ENCODE results near the gene TBX10.
"Not testable (repeated sequence)": the region's sequence is repeated elsewhere in the genome, so short reads cannot be mapped to it uniquely, and the experiment has no call there.

TBX10 gene

DNA sequence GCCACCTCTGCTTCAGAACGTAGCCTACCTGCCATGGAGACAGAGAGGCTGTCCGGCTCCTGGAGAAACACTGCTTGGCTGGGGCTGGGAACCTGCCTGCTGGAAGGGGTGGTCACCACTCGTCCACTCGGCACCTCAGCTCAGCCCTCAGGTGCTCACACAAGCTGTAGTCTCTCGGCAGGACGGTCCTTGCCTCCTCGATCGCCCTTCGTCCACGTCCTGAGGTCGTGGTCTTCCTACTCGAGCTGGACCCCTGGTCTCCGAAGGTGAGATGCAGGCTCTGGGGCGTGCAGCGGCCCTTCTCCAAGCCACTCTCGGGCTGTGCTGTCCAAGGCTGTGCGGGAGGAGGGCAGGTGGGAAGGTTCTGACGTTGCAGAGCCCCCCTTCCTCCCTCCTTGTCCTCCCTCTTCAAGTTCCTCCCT is at the start of gene TBX10:
Gene TBX10 (minus strand): TSS at position 326 of the 422 bp plus-strand sequence. CDS start 291 bp downstream, at position 35.
- no peak for DNase-seq

DNA sequence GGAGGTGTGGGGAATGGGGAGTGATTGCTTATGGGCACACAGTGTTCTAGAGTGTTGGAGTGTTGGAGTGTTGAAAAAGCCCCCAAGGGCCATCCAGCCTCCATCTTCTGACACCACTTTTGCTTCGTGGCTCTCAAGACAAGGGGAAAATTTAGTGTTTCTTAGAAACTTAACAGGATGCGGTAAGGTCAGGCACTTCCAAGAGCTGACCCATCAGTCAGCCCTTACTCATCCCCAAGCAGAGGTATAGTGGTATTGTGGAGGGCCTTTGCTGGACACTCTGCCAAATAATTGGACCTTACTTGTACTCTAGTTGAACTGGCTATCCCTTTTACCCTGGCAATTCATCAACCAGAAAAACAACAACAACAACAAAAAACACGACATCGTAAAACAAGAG is 49.6 kb upstream of the TBX10 start:
- DNase-seq, result no peak

DNA sequence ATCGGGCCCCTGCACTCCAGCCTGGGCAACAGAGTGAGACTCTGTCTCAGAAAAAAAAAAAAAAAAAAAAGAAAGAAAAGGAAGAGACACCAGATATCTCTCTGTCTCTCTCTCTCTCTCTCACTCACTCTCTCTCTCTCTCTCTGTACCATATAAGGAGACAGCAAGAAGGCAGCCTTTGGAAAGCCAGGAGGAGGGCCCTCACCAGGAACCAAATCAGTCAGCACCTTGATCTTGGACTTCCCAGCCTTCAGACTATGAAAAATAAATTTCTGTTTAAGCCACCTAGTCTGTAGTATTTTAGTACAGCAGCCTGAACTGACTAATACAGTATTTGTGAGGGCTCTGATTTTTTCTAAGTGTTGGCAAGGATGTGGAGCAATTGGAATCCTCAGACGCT is 48.4 kb upstream of the TBX10 start:
- DNase-seq, result no peak

DNA sequence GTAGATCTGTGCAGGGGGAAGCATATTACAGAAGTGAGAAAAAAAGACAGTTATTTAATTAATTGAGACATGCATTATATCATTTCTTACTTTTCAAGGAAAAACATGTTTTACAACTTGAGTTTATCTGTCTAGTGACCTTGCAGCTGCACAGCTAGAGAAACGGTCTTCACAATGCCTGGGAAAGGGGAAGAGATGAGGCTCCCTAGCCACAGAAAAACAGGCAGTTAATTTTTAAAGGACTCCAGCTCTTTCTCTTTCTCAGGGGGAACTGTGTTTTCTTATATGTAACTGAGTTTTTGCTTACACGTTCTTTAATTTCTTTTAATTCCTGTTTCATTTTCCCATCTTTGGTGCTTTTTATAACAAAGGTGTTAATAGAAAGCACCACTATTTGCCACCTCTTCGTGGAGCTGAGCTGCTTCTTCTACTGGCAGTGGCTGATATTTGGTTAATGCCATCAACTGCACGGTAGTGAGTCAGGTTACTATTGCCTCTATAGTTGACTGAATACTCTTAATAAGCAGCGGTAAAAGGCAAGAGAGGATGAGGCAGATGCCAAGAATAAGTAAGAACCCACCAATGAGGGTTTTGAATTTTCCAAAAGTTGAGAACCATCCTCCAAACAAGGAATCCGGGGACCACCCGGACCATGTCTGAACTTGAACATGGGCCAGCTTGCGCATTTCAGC is 46.2 kb upstream of the TBX10 start:
- not testable (repeated sequence) for DNase-seq

DNA sequence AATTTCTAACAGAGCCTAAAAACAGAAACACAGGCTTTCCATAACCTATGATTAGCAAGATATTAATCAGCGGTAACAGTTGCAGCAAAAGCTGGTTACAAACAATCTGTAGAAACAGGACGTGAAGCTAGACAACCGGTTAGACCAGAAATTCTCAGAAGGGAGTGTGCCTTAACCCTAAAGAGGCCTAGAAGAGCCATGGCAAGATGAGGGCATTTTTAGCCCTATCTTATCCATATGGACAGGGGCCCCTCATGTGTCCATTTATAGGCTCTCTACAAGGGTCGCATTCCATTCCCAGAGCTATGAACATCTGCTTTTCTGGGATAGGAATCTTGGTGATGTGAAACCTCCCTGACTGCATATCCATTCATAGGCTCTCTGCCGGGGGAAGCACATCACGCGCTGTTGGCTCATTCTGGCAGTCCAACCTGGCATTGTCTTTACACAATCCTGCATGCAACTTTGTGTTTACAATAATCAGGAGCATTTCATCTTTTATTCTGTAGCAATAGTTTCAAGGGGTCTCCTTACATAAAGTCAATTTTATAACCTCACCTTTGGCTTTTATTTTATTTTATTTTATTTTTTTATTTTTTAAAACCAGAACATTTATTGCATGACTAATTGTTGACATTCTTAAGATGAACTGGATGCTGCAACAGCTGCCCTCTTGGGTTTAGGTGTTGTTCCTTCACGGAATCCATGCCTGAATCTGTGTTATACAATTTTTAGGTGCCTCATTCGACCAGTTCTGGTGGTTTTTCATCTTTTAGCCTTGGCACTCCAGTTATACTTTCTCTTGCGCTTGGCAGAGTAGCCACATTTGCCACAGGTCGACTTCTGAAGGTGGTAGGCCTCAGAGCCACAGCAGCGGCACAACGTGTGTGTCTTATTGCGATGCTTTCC is 42.8 kb upstream of the TBX10 start:
- not testable (repeated sequence) for DNase-seq

DNA sequence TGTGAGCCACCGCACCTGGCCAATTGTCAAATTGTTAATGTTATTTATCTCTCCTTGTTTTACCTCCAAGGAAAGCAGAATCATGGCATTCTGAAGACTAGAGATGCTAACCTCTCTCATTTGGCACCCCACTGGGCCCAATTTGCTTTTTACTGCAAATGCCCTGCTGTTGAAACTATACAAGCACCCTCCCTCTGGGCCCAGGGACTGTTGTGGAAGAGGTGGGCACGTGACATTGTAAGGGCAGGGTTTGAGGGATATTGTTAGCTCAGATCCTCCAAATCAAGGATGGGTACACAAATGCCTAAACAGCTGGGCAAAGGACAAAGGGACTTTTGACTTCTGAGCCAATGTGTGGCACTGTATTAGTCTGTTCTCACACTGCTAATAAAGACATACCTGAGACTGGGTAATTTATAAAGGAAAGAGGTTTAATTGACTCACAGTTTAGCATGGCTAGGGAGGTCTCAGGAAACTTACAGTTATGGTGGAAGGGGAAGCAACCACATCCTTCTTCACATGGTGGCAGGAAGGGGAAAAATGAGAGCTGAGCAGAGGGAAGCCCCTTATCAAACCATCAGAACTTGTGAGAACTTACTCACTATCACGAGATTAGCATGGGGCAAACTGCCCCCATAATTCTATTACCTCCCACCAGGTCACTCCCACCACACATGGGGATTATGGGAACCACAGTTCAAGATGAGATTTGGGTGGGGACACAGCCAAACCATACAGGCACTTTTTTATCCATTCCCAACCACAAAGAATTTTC is 41.3 kb upstream of the TBX10 start:
- DNase-seq, result no peak

DNA sequence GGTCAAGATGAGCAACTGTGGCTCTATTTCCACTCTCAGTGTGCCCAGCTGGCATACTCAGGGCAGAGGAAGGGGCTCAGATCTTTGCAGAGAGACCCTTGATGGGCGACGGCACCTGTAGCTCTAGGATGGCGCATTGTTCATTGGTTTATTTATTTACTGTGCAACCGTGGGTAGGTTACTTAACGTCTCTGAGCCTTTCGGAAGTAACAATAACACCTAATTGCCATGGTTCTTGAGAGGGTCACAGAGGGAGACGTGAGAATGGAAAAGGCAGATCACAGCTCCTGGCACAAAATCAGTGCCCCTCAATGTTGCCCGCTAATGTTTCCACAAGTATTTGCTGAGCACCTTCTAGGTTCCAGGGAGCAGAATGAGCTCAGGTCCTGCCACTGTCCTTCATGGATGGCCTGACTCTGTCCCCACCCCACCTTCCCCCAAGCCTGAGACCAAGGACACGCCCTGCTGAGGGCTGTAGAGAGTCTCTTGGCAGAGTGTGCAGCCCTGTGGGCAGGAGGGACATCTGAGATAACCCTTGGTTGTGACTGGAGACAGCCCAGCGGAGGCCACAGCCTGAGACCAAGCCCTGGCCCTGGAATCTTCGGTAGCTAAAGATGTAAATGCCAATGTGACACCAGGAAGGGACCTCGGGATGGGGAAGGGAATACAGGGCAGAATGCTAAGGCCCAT is 35.6 kb upstream of the TBX10 start:
- DNase-seq, result no peak

DNA sequence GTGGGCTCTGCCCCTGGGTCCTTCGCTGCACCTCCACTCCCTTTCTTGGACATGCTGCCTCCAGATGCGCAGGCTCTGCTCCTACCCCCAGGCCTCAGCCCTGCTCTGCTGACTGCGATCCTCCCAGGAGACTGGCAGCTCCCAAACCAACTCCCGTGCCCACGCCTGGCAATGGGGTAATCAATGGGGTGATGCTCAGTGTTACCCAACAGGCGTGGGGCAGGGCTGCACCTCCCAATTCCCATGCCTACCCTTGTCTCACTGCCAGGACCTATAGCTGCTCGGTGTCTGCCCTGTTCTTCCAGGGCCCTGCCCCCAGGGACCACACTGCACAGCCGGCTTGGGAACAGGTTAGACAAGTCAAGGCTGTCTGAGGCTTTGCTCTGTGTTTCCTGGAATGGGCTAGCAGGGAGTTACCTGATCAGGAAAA is 34.9 kb upstream of the TBX10 start, which contains the start of gene ALDH3B2:
Gene ALDH3B2 (minus strand): TSS at position 182 of the 430 bp plus-strand sequence. CDS start 7,688 bp downstream, outside the sequence.
- DNase-seq, result no peak

DNA sequence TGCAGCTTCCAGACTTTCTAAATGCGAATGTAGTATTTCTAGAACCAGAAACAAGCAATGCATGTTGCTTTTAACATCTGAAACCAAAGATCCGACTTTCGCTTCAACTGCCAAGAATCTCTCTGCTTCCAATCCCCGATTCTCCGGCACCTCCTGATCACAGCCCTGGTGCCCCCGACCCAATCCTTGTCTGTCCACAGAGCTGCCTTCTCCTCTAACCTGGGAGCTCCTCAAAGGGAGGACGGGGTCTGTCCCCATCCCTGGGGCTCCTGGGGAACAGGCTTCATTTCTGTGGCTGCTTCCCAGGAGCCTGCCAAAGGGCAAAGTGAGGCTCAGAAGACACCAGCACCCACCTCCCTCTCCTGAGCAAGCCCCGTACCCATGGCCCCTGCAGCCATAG is 34.3 kb upstream of the TBX10 start:
- DNase-seq, result no peak

DNA sequence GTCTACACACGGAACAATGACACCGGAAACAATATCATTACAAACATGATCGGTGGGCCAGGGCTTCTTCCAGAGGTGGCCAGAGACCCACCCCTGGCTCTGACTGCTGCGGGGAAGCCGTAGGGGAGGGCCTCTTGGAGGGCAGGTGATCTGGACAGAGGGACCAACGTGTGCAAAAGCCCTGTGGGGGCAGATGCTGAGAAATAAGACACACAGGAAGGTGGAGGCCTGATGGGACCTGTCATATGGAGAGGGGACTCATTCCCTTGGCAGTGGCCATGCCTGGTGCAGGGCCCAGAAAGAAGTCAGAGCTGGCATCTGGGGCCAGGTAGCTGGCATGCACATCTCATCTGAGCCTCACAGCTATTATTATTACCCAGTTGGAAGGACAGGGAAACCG is 33.8 kb upstream of the TBX10 start:
- no peak for DNase-seq

DNA sequence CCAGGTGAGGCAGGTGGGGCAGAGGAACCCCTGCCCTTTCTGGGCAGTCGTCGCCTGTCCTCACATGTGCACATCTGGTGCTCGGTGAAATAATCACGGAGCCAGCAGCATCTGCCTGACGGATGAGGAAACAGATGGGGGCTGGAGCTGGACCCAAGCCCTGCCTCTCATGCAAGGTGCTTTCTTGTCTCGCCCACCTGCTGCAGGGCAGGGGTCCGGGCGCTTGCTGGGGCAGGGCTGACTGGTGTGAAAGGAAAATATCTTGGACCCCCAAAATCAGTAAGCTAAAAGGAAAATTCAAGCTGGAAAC is 31.6 kb upstream of the TBX10 start:
- no peak for DNase-seq

DNA sequence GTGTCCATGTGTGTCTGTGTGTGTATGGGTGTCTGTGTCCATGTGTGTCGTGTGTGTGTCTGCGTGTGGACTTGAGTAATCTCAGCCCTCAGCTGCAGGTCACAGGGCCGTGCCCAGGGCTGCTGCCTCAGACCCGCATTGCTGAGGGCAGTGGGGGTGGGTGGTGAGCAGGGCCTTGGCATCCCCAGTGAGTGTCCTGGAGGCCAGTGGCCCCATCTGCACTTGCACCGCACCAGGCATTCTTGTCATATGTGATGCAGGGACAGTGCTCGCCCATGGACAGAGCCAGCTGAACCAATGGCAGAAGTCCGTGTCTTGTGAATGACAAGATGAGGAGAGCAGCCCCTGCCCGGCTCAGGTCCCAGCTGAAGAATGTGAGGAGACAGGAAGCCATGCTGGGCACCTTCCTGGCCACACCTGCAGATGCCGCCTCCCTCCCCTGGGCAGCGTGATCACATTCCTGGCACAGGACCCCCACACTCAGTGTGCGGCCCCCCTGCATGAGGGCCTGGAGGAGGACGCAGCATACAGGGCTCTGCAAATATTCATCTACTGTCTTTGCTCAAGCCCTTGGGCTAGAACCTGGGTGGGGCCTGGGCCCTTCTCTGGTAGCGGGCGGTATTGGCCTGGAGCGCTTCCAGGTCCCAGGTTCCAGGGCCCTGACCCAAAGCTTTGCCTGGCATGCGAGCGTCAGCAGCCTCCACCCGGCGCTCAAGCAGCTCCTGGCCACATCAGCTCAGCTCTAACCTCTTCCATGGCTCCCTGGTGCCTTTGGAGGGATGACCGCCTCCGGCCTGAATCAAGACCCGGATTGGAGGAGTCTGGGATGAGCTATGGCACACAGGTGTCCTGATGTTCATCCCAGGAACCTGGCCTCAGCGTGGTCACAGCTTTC is 31.0 kb upstream of the TBX10 start:
- DNase-seq, result no peak

DNA sequence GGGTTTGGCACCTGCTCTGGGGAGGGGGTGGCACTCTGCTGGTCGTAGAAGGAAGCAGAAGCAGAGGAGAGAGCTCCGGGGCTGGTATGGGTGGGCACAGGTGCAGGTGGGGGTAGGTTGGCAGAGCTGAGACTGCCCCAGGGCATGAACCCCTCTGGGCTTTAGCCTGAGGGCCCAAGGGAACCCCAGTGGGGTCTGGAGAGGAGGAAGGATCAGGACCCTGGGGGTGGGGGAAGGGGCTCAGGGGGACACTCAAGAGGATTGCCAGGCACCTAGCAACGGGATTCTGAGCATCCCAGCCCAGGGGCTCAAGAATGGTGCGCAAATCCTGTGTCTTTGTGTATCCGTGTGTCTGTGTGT is 28.6 kb upstream of the TBX10 start:
- no peak for DNase-seq

DNA sequence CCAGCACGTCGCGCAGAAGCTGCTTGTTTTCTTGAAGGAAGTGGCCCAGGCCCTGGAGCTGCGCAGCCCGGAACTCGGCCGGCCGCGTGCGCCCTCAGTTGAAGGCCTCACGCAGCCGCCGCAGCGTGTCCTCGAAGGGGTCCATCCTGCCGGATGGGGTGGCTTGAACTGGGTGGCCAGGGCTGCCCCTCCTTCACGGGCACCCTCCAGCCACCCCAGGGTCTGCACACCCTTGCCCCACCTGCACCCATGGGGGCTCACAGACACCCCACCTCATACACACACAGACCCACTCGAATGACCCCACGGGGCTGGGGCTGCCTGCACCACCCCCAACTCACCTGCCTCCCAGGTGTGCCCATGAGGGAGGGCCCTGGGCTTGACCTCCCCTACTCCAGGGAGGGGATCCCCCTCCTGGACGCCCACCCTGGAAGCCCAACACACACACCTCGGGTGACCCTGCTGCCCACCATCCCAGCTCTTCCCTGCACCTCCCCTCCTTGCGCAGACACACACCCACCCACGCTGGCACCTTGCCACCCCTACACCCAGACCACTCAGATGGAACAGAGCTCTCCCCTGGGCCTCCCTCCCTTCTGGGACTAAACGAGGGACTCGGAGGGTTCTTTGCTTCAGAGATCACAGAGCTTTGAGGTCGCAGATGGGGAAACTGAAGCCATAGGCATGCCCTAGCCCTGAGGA is 28.1 kb upstream of the TBX10 start:
- no peak for DNase-seq

DNA sequence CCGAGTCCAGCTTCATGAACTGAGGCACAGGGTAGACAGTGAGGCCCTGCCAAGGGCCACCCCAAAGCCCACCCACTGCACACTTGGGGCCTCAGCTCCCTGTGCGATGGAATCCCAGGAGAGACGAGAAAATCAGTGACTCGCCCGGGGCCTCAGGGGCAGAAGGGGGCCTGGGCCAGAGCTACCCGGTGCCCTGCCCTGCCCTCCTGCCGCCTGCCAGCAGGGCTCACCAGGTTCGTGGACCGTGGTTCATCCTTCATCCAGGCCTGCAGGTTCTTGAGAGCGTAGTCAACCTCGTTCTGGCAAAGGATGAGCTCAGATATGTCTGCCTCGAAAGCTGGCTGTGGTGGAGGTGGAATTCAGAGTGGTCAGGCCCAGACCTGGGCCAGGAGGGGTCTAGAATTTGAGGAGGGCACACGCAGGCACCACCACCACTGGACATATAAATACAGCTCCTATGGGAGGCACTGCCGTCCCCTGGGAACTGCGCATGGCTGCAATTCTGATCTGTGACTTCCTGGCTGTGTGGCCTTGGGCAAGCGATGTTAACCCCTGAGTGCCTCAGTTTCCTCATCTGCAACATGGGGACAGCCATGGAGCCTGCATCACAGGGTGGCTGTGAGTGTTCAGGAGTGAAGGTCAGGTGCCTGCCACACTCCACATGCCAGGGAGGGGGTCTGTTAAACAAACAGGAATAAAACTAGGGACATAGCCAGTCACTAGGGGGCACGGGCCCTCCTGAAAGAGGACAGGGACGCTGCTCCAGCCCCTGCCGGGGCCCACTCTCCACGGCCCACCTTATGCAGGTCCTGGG is 27.3 kb upstream of the TBX10 start:
- DNase-seq, result no peak

DNA sequence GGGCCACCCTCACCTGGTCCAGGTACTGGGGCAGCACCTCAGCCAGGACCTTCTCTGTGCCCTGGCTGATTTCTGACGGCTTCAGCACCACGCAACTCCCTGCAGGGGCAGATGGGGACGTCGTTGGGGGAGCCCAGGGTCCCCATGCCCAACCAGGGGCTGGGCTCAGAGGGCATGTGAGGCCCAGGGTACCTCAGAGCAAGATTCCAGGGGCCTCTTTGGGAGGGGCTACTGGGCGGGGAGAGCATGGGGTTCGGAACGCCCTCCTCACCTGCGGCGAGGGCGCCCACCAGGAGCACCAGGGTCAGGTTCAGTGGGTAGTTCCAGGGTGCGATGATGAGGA is 26.7 kb upstream of the TBX10 start:
- DNase-seq, result no peak

DNA sequence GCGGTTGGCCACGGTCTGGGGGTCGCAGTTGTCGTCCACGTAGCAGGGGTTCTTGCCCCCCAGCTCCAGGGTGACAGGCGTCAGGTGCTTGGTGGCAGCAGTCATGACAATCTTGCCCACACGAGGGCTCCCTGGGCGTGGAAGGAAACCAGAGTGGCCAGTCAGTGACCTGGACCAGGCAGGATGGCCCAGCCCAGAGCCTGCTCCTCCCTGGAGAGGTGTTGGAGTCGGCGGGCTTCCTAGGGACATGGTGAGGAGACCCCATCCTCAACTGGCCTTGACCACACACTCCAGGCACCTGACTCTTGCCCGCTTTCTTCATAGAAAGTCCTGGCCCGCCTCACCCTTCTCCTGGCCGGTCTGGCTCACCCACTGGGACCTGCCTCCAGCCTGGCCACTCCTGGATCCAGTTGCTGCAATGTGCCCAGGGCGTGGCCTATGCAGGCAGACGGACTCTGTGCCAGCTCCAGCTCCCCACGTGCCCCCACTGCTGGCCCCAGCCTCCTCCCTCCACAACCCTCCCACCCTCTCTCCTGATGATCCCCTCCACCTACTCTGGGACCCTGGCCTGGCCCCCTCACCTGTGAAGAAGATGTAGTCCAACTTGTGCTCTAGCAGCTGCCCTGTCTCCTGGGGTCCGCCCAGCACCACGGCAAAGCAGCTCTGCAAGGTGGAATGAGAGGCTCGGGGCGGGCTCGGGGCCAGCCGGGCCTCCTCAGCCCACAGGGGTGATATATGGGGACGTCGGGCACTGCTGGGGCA is 26.2 kb upstream of the TBX10 start:
- no peak for DNase-seq

DNA sequence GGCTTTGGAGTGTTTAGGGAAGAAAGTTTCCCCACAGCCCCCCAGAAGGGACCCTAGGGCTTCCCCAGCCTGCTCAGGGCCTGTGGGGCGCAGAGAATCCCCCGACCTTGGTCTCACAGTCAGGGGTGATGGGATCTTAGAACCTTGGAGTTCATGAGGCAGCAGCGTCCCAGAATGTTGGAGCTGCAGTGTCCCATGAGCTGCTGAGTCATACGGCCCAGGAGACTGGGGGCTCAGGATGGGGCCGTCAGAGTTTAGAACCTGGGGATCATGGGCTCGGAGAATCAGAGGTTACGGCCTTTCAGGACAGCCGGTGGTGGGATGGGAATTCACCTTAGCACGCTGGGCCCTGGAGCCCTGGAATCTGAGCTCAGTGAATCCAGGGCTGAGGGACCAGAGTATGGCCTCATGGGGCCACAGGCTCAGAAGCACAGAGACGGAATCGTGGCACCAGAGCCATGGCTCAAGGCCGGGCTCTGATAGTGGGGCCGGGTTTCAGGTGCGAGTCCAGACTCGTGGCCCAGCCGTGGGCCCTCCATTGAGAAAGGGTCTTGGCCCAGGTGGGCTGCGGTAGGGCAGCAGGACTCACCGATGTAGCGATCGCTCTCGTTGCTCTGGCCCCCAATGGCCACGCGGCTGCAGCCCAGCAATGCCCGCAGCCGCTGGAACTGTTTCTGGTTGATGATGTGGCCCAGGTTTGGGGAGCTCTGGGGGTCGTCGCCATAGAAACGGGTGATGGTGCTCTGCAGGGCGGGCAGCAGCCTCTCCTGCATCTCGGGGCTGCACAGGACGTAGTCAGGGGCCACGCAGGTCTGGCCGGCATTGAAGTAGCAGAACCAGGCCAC is 25.4 kb upstream of the TBX10 start:
- DNase-seq, result no peak

DNA sequence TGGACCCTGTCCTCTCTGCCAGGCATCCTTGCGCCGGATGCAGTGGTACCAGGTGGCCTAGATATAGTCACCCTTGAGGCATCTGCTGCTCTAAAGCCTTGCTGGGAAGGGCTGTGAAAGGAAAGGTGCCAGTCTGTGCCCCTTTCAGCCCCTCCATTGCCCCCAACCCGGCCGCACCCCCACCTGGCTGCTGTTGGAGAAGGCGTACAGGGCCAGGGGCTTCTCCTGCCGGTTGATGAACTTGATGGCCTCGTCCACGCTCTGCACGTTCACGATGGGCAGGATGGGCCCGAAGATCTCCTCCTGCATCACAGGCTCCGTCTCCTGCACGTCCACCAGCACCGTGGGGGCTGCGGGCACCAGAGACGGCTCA is 24.6 kb upstream of the TBX10 start:
- no peak for DNase-seq
